GM23248 (cell line): ENCODE data around the gene ZNF280A.

Experiments used
- EZH2 ChIP-seq: fragments of 200-600 bp; sonication (generic); IDR thresholded peaks from 2 replicates; pipeline ENCODE4 v1.6.1; 2018; ENCODE audit warnings: antibody characterized with exemption, mild to moderate bottlenecking; ENCODE audit not compliant: insufficient read depth, poor library complexity, severe bottlenecking
- EZH2phosphoT487 ChIP-seq: fragments of 200-600 bp; sonication (generic); IDR thresholded peaks from 2 replicates; pipeline ENCODE4 v1.6.1; 2018; ENCODE audit warnings: antibody characterized with exemption, moderate library complexity, mild to moderate bottlenecking, low read depth; ENCODE audit not compliant: insufficient read depth

GRCh38 chr22:22520020-22520656 lies at the start of gene ZNF280A:
- TF ChIP-seq EZH2 (no peak), EZH2phosphoT487 (no peak)
